K562 (cell line): ENCODE results near the gene TMEM86B. TPM values are rescaled to one million over a fixed set of nuclear protein-coding genes. Genes with fewer than 3 reads are reported as not detected.

ENCODE experiments used
- COPS2 ChIP-seq: fragments of 450-650 bp; conservative IDR thresholded peaks from 2 replicates; pipeline ENCODE4 v1.6.1; 2016; ENCODE audit warnings: mild to moderate bottlenecking, moderate library complexity
- DNMT1 ChIP-seq: fragments of 450-650 bp; IDR thresholded peaks from 2 replicates; pipeline ENCODE4 v1.6.1; 2016; ENCODE audit warnings: antibody characterized with exemption, mild to moderate bottlenecking
- MBD2 ChIP-seq: sonication (generic); IDR thresholded peaks from 2 replicates; pipeline ENCODE4 v1.6.1; 2016; ENCODE audit warnings: low read depth, borderline replicate concordance
- MXI1 ChIP-seq: IDR thresholded peaks from 2 replicates; pipeline ENCODE4 v1.6.1; 2011; ENCODE audit warnings: low read depth, mild to moderate bottlenecking, improper control_type of control experiment, low read length
- NFATC3 ChIP-seq: fragments of 450-650 bp; IDR thresholded peaks from 2 replicates; pipeline ENCODE4 v1.6.1; 2017; ENCODE audit warnings: mild to moderate bottlenecking
- POLR3A ChIP-seq: IDR thresholded peaks from 2 replicates; pipeline ENCODE4 v1.6.1; 2011; ENCODE audit warnings: borderline replicate concordance, mild to moderate bottlenecking, moderate library complexity; ENCODE audit not compliant: insufficient read length, insufficient read depth; ENCODE audit errors: extremely low read depth
- RBFOX2 ChIP-seq: fragments of 200-400 bp; formaldehyde crosslinking; IDR thresholded peaks from 2 replicates; pipeline ENCODE4 v1.6.1; 2017; ENCODE audit warnings: low read depth, mild to moderate bottlenecking, low read length, moderate library complexity
- SAFB2 ChIP-seq: fragments of 200-400 bp; formaldehyde crosslinking; IDR thresholded peaks from 2 replicates; pipeline ENCODE4 v1.6.1; 2018; ENCODE audit warnings: borderline replicate concordance, low read length, low read depth, moderate library complexity; ENCODE audit not compliant: severe bottlenecking
- SIRT6 ChIP-seq: IDR thresholded peaks from one replicate; pipeline ENCODE4 v1.6.1; 2012; ENCODE audit warnings: low read depth, mild to moderate bottlenecking, control low read depth, inconsistent platforms, low read length, moderate library complexity
- SMAD2 ChIP-seq: fragments of 150-350 bp; IDR thresholded peaks from 2 replicates; pipeline ENCODE4 v1.6.1; 2014; ENCODE audit warnings: low read depth, mild to moderate bottlenecking, low read length
- TRIM24 ChIP-seq, 2 experiments: fragments of 450-650 bp; IDR thresholded peaks; 2 replicates each; pipeline ENCODE4 v1.6.1; 2016
- ZBTB1 ChIP-seq: sonication (generic); formaldehyde crosslinking; IDR thresholded peaks from 2 replicates; pipeline ENCODE4 v1.8.1; 2023; ENCODE audit warnings: missing genetic modification reagents, low read depth, mild to moderate bottlenecking, borderline replicate concordance
- ZNF253 ChIP-seq: fragments of 250-450 bp; sonication (Bioruptor Pico); conservative IDR thresholded peaks from 2 replicates; pipeline ENCODE4 v1.6.1; 2021; ENCODE audit warnings: mild to moderate bottlenecking
- polyA plus RNA-seq, 8 experiments: library from polyadenylated mRNA; depleted of rRNA in 4 of 8; stranded (reverse) in 5 of 8; unstranded in 3 of 8; fragments of >200 nt; fragmentation: Nextera tagmentation in 2 of 8; fragmentation: Illumina TruSeq in 1 of 8; extraction: Ambion mirVana in 2 of 8; extraction: Trizol in 1 of 8; gene quantifications; 2 replicates each; pipeline versions ENCODE4 v1.2.1 to v1.2.3, GENCODE V29; 2011 to 2014; ENCODE audit warnings: inconsistent platforms in 1 of 8, missing spikeins in 1 of 8
- total RNA-seq, 7 experiments: library from RNA; depleted of rRNA in 6 of 7; stranded (reverse); fragments of >200 nt in 6 of 7; fragmentation: Illumina TruSeq in 2 of 7; extraction: Trizol in 2 of 7; gene quantifications; 2 replicates each; pipeline versions ENCODE4 v1.2.1 to v1.2.3, GENCODE V29; 2011 to 2021; ENCODE audit warnings: low replicate concordance in 1 of 7
- TF ChIP-seq, protein P1 (sequence below): fragments of 450-650 bp; IDR thresholded peaks from 2 replicates; pipeline ENCODE4 v1.6.1; 2016; ENCODE audit warnings: low read depth, mild to moderate bottlenecking, moderate library complexity
- TF ChIP-seq, protein P2 (sequence below): sonication (generic); formaldehyde crosslinking; IDR thresholded peaks from 2 replicates; pipeline ENCODE4 v1.8.0; 2022; ENCODE audit warnings: mild to moderate bottlenecking, missing genetic modification reagents
- TF ChIP-seq, protein P3 (sequence below): sonication (generic); formaldehyde crosslinking; IDR thresholded peaks from 2 replicates; pipeline ENCODE4 v1.8.0; 2022; ENCODE audit warnings: missing genetic modification reagents, mild to moderate bottlenecking, moderate library complexity, borderline replicate concordance
- TF ChIP-seq, protein P4 (sequence below): sonication (generic); formaldehyde crosslinking; IDR thresholded peaks from 2 replicates; pipeline ENCODE4 v1.8.0; 2023; ENCODE audit warnings: mild to moderate bottlenecking, missing genetic modification reagents

TMEM86B gene
- total and polyA plus RNA-seq, 9 of the 15 experiments (the other 6 are each of a cell fraction or from before 2014, with no cell fraction given), result 0.28 to 7.9 (median 2.1) TPM

DNA sequence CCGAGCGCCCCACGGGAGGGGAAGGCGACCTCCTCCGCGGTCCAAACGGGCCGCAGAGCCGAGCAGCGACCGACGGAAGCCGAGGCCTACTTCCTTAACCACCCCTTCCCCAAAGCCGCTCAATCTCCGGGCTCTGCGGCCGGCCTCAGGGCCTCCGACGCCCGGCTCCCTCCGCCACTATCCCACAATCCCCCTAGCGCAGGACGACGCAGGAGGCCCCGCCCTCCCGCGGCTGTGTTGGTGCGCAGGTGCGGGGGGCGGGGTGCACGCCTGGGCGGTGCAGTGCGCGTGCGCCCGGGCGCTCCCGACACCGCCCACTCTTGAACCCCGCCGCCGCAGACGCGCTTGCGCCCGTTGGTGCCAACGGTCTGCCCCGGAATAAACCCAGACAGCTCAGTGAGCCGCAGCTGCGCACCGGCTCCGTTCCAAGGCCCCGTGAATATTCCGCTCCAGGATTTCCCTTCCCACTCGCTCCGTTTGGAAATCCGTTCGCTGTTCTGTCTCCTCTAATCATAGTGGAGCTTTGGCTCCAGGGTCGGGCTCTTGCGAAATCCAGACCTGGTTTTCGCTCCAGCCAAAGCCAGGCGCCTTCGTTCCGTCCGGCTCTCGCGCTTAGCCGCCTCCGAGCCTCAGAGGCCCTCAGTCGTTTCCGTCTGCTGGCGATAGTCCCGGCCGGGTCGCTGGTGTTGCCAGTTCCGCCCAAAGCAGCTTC is 30.4 kb upstream of the TMEM86B start, which contains the start of gene PPP6R1 (continued):
- TF ChIP-seq, protein P1, sequence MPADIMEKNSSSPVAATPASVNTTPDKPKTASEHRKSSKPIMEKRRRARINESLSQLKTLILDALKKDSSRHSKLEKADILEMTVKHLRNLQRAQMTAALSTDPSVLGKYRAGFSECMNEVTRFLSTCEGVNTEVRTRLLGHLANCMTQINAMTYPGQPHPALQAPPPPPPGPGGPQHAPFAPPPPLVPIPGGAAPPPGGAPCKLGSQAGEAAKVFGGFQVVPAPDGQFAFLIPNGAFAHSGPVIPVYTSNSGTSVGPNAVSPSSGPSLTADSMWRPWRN, result no peak
- no peak for TF ChIP-seq SAFB2
- TF ChIP-seq ZBTB1, result peak; percentile 55; the same call in 1 of the 2 replicates
- no peak for TF ChIP-seq SMAD2
- TF ChIP-seq COPS2, result no peak
- TF ChIP-seq TRIM24 (IDR thresholded peaks at IDR 0.05), result peak in 1 of 2 experiments; percentile 55; a peak in 2 of 4 replicates
- TF ChIP-seq, protein P2, sequence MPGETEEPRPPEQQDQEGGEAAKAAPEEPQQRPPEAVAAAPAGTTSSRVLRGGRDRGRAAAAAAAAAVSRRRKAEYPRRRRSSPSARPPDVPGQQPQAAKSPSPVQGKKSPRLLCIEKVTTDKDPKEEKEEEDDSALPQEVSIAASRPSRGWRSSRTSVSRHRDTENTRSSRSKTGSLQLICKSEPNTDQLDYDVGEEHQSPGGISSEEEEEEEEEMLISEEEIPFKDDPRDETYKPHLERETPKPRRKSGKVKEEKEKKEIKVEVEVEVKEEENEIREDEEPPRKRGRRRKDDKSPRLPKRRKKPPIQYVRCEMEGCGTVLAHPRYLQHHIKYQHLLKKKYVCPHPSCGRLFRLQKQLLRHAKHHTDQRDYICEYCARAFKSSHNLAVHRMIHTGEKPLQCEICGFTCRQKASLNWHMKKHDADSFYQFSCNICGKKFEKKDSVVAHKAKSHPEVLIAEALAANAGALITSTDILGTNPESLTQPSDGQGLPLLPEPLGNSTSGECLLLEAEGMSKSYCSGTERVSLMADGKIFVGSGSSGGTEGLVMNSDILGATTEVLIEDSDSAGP, result peak; percentile 27; the same call in 1 of the 2 replicates
- no peak for TF ChIP-seq ZNF253 (CRISPR knock-in tag)
- TF ChIP-seq DNMT1, result no peak
- no peak for TF ChIP-seq SIRT6
- peak; percentile 26 for TF ChIP-seq MBD2
- TF ChIP-seq, protein P3, sequence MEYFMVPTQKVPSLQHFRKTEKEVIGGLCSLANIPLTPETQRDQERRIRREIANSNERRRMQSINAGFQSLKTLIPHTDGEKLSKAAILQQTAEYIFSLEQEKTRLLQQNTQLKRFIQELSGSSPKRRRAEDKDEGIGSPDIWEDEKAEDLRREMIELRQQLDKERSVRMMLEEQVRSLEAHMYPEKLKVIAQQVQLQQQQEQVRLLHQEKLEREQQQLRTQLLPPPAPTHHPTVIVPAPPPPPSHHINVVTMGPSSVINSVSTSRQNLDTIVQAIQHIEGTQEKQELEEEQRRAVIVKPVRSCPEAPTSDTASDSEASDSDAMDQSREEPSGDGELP (CRISPR knock-in tag), result peak; percentile 98
- peak; percentile 65; the same call in 1 of the 2 replicates for TF ChIP-seq MXI1
- no peak for TF ChIP-seq POLR3A
- peak; percentile 92 for TF ChIP-seq RBFOX2
- no peak for TF ChIP-seq NFATC3
- TF ChIP-seq, protein P4, sequence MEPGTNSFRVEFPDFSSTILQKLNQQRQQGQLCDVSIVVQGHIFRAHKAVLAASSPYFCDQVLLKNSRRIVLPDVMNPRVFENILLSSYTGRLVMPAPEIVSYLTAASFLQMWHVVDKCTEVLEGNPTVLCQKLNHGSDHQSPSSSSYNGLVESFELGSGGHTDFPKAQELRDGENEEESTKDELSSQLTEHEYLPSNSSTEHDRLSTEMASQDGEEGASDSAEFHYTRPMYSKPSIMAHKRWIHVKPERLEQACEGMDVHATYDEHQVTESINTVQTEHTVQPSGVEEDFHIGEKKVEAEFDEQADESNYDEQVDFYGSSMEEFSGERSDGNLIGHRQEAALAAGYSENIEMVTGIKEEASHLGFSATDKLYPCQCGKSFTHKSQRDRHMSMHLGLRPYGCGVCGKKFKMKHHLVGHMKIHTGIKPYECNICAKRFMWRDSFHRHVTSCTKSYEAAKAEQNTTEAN (CRISPR knock-in tag), result no peak
